Stimulated activated CD8-positive, alpha-beta memory T cell treated with anti-CD3 and anti-CD28 coated beads, Interleukin-15, amount 100 ng/mL, for 24 hours (primary cell): Measurements from ENCODE around the gene POMT2.

Source experiments
- DNase-seq: peaks from one replicate; pipeline ENCODE4 v3.0.0-alpha.2; 2020; ENCODE audit warnings: low read depth

POMT2 gene

GRCh38 chr14:77240336-77240915 lies 80.3 kb downstream of the POMT2 start:
- DNase-seq, result no peak

DNA sequence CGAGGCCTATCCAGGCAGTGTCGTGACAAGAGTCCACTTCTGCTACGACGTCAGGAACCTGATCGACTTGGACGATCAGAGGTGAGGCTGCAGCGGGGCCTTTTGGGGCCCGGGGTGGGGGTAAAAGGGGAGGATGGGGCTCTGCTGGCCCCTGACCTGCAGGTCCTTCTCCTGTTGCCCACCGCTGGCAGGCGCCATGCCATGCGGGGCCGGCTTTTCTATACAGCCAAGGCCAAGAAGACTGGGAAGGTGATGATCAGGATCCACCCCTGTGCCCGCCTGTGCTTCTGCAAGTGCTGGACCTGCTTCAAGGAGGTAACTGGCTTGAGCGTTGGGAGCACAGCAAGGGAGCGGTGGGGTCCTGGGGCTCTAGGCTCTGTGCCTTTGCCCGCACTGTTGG lies 81.3 kb downstream of the POMT2 start:
- DNase-seq, result no peak

DNA sequence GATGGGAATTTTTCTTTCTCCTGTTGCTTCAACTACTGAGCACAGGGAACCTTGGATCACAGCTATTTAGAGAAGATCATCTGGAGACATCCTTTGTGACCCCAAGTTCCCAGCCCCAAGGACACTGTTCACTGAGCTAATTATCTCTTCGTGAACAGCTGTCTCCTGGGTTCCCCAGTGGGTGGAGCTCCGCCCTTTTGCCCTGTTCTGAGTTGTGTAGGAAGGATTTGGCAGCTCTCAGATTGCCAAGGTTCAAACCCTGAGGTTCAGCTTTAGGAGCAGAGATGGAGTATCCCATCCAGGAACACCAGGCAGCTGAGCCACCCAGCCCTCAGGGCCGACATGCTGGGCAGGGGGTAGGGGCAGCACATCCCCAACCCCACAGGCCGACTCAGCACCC lies 81.7 kb downstream of the POMT2 start:
- DNase-seq, result no peak

DNA sequence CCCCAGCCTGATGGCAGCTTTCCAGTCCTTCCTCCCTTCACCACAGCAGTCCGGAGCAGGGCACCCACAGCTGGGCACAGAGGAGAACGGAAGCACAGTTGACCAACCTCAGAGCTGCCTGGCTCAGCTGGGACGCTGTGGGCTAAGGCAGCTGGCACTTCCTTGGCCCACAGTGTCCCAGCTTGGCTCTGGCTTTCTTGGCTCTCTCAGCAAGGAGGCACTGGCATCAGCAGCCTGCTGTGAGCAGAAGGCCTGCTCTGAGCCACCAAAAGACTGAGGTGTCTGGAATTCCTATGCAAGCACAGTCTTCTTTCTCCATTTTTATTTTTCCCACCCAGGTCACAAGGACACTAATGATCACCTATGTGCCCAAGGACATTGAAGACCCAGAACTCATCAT lies 82.3 kb downstream of the POMT2 start:
- DNase-seq, result no peak

DNA sequence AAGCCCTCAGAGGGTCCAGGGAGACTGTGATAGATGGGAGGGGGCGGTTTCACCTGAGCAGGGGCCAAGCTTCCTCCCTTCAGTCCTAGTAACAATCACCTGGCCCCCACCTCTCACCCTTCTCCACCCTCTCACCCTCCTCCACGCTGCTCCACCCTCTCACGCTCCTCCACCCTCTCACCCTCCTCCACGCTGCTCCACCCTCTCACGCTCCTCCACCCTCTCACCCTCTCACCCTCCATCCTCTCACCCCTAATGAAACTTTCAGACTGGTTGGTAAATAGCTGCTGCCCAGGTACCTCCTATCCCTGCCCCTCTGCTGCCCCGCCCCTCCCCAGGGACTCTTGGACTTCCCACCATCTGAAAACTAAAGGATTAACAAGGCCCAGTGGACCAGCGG lies 83.9 kb downstream of the POMT2 start:
- no peak for DNase-seq

DNA sequence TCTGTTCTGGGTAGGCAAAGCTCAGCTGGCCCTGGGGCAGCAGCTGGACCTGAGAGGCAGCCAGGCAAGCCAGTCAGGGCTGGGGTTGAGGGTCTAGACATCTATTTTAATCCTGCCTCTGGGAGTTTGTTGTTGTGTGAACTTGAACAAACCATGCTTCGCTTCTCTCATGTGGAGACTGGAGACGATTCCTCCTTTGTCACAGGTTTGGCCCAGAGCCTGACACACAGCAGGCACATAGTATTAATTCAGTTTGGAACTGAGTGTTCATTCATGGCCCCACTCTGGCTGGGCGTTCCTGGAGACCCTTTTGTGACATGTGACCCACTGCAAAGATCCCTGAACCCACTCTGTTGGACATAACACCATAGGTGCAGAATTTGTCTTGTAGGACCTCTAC lies 89.0 kb downstream of the POMT2 start:
- DNase-seq, result no peak

DNA sequence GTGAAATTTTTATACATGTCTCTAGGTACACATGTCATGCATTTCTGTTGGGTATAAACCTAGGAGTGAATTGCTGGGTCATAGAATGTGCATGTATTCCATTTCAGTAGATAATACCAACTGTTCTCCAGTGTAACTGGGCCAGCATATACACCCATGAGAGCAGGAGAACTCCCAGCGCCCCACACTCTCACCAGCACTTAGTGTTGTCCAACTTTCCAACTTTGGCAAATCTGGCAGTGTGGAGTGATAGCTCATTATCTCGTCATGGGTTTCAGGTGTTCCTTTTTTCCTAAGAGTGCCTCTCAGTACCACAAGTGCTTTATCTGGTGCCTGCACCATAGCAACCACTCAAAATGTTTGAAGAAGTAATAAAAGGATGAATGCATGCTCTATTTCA lies 89.8 kb downstream of the POMT2 start:
- no peak for DNase-seq

GRCh38 chr14:77228056-77228455 lies 92.6 kb downstream of the POMT2 start:
- no peak for DNase-seq

DNA sequence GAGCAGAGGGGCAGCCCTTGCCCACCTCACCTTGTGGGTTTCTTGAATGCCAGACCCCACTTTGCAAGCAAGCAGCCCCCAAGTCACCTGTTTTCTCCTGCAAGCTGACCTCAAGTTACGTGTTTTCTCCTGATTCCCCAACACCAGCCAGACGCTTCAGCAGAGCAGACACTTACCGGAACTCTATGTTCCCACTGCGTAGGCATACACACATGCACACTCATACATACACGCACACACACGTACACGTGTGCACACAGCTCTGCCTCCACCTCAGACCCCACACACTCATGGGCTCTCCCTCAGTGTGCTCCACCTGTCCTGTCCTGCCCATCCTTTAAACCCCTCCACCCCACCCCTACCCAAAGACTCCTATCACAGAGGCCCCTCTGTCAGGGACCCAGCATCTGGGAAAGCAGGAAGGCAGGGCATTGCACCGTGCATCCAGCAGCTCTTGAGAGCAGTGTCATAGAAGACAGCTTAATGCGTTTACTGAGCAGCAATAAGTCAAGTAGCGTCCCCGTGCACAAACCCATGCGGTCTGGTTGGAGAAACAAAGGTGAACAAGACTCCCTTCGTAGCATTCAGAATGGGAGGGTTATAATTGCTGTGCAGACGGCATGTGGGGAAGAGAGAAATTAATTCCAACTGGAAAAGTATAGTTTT lies 94.7 kb downstream of the POMT2 start:
- no peak for DNase-seq

GRCh38 chr14:77225254-77225653 lies 95.4 kb downstream of the POMT2 start:
- DNase-seq, result no peak
